ENCODE results near the gene OTOGL.

OTOGL gene

DNA sequence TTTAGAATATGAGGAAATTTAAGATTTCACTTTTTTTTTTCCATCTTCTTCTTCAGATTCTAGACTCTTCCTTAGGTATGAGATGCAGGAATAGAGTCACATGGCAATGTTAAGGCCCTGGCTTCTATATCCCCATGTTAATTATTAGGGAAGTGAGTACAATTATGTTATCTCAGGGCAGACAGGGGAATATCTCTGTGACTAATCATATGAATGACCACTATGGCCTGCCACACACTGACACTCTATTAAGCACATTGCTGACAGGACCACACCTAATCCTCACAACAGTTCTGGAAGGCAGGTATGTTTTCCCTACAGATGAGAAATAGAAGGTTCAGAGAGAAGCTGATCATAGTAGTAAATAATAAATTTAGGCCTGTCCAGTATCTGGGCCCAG, 275.3 kb downstream of the OTOGL start:
- no peak for DNase-seq (ENCODE audit: low spot score)

DNA sequence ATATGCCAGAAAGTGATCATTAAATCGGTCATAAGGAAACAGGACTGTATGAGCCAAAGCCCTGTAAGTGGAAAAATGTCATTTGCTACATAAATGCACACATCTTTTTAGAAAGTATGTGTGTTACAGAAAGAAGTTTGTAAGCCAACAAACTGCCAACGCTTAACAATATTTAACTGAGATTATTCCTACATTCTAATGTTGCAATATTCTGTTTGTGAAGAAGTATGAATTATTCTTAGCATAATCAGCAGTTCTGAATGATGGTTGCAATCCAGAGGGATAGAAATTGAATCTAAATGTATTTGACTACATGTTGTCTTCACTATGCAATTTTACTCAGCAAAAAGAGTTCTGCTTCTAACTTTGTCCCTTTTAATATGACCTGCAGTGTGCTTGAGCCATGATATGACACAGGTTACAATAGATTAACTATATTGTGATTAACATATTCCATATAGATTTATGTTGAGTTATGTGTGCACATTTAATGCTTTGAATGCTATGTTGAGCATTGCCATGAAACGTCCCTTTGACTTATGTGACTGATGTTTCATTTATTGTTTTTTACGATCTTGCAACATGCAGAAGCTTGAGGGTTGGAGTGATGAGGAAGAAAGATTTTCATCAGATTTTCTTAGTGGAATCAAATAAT, 277.9 kb downstream of the OTOGL start:
- no peak for DNase-seq (ENCODE audit: low spot score)

DNA sequence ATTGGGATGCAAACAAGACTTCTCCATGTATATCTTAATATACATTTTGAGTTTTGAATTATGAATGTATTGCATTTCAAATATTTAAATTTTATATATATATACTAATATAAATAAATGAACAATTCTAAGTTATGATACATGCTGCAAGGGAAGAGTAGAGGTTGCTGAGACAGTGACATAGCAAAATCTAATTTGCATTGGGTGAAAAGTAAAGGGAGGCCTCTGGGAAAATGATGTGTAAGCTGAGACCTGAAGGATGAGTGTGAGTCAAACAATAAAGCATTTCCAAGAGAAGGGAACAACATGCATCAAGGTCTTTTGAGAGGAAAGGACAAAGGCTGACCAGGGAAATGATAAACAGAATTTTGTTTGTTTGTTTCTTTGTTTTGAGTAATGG, 281.8 kb downstream of the OTOGL start:
- no peak for DNase-seq (ENCODE audit: low spot score)

DNA sequence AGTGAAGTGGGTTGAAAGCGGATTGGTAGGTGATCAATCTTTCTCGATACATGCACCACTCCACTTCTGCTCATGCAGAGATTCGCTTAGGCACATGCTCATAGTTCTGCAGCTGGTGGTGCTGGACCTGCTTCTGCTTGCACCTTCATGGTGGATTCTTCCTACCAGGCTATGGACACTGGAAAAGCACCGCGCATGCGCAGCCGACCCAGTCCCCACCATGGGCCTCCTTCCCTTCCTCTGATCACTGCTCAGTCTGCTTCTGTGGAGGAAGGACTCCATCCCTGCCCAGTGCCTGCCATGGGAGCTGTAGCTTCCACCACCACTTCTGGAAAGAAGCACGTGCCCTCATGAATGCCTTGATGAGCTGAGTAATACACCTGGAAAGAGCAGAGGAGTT, 282.9 kb downstream of the OTOGL start:
- no peak for DNase-seq (ENCODE audit: low spot score)

DNA sequence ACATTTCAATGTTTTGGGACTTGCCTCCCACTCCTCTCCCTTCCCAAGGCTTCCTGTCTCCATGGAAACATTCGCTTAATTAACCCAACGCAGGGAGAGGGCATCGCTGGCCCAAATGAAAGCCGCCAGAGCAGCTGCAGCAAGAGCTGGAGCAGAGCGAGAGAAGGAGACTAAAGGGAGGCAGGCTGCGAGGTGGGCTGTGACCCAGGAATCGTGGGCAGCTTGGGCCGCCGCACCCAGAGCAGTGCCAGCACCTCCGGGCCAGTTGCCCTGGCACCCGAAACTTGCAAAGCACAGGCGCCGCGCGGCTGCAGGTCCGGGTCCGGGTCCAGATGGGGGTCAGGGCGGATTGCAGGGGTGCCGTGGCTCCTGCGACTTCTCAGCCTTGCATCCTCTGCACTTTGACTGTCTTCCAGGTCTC, 301.2 kb downstream of the OTOGL start:
- DNase-seq (ENCODE audit: low spot score): no peak

DNA sequence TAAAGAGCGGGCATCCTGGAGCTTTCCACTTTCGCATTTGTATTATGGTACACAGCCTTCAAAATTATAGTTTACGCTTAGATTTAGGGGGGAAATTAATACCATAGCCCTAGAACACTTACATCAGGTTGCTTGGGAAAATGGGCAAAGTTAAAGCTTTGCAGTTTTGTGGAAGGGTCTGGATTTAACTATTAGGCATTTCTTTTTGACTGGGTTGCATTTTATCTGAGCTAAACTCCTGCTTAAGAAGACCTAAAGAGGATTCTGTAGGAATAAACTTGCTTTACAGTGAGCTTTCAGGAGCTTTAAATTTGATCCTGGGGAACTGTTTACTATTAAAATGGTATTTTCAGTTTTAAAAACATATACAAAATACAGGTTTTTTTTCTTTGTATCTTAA, 301.9 kb downstream of the OTOGL start:
- DNase-seq (ENCODE audit: low spot score): no peak

DNA sequence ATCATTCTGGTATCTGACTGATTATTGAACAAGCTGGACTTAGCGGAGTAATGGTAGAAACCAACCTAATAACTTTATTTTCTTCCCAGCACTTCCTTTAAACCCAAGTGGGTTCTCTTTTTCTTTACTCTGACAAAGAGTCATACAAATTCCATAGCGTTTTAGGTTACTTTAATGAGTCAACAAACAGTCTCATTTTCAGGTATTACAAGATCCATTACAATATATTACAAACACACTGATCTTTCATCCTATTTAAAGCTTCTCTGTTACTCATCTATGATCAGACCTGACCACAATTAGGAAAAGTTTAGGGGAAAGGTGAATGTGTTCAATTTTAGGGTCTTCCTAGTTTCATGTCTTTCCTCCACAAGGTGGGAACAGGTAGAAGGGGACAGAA, 305.3 kb downstream of the OTOGL start:
- DNase-seq (ENCODE audit: low spot score): no peak

DNA sequence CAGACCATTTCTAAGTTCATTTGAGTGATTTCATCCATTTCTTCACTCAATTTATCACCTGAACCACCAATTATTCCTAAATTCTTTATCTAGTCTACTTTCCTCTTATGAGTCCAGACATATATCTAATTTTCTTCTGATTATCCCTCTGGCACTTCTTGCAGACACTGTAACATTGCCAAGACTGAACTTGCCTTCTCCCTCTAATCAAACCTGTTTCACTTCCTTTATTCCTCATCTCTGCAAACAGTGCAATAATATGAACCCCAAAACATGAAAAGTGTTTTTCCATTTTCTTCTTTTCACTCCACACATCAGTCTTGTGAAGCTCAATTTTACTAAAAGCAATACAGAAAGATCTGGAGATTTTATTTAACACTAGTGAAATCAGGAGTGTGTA, 306.9 kb downstream of the OTOGL start:
- no peak for DNase-seq (ENCODE audit: low spot score)

DNA sequence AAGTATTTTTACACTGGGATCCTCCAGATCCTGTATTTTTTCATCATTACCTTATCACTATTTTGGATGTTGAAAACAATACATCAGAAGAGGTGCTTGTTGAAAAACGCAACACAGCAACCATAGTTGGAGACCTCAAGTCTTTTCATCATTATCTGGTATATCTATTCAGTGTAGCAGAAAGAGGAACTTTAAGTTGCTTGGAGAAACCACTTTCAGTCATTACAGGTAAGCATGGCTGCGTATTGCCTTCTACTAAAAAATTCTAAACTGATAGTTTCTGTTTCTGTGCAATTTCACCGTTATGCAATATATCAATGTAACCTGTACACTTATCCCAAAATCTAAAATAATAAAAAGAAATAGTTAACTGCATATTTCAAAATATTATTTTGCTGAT, 312.4 kb downstream of the OTOGL start:
- no peak for DNase-seq (ENCODE audit: low spot score)

DNA sequence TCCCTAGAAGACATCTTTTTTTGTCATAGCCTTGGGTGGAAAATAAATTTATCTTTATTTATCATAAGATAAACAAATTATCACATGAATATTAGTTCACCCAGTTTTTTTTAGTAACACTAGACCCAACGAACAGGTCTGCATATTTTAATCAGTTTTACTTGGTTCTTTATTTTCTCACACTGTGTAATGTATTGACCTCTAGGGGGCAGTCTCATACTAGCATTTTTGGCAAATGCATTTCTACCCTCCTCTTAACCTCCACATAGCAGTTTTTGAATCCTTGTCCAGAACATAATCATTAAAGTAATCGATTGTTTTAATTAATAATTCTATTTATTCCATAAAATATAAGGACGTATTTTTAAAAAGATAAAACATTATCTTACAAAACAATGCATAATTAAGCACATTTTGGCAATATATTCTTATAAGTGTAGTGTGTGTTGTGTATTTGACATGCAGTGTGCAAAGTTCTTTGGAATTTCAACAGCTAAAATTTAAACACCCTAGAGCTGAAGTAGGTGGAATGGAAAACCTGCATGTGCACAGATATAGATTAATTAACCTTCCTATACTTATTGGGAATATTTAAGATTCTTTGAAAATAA, 313.1 kb downstream of the OTOGL start:
- peak; percentile 36 for DNase-seq (ENCODE audit: low spot score)

DNA sequence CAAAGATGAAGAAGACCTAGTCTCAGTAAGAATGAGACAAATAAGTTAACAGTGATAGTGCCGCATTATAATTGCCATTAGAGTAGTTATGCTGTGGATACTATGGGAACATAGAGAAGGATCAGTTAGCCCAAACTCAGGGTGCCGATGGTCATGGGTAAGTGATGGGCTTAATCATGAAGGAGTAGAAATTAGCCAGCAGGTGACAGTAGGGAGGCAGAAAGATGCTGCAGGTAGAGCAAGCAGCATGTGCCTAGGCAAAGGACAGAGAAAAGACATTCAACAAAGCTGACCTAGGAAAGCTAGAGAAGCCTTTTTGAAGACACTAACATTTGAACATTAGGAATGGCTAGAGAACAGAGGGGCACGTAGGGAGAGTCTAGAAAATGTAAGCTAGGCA, 314.1 kb downstream of the OTOGL start:
- no peak for DNase-seq (ENCODE audit: low spot score)

DNA sequence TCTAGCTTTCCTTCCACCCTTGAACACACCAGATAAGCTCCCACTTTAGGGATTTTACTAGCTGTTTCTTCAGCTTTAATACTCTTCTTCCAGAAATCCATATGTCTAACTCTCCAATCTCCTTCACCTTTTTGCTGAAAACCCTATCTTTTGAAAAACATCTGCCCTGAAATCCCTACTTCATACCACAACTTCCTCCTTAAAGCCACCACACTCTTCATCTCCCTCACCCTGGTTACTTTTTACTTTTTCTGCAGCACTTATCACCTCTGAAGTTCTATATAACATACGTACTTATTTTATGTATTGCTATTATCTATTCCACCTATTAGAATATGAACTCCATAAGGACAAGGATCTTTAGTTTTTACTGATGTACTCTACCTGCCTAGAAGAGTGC, 316.1 kb downstream of the OTOGL start:
- no peak for DNase-seq (ENCODE audit: low spot score)

DNA sequence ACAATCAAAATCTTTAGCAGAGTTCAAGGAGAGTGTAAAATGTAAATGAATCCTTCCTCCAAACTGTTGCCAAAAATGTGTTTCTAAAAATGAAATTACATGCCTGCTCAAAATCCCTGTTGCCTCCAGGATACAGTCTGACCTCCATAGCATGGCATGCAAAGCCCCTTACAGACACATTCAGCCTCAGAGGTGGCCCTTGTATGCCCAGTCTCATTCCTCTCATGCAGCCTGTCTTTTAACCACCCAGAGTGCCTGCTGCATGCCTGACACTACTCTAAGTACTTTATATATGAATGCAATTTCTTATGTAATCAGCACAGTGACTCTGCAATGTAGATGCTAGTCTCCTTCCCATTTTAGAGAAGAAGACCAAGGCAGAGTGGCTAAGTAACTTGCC, 320.3 kb downstream of the OTOGL start:
- no peak for DNase-seq (ENCODE audit: low spot score)

DNA sequence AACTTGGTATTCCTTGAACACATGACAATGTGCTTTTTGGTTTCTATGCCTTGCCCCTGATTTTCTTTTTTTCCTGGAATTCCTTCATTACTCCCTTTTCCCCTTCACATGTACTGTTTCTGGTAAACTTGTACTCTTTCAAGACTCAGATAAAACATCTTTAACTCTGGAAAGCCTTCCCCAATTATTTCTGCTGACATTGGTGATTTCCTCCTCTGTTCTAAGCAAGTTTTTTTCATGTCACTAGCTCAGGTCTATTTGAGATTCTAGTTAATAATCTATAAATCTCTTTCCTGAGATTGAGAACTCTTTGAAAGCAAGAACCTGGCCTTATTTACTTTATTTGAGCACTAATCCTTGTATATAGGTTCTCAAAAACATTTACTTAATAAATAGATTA, 320.7 kb downstream of the OTOGL start:
- no peak for DNase-seq (ENCODE audit: low spot score)

DNA sequence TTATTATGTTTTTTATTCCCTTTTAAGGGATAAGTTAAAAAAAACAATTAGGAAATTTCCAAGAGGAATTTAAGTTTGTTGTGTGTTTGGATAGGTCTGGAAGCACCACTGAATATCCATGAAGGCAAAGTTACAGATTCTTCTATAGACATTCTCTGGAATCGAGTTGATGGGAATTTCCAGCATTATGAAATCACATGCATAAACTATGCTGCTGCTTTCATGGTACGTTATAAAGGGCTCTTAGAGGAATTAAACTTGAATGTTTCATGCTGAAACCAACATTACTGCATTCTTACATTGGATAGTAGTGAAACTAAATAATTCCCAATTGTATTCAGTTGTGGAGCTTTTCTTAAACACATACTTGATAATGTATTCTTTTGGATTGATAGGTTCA, 323.2 kb downstream of the OTOGL start:
- DNase-seq (ENCODE audit: low spot score): no peak
